Fibroblast of lung (primary cell): ENCODE results near the gene GTF2H1. TPM values are rescaled to one million over a fixed set of nuclear protein-coding genes. Genes with fewer than 3 reads are reported as not detected.

Experiments used
- DNase-seq, 2 donors: peaks; one replicate each; pipeline versions ENCODE4 v3.0.0 to v3.0.0-alpha.2; 2010; ENCODE audit warnings: low read depth in 2 of 2
- H2AFZ ChIP-seq: 2 replicates; pipeline ENCODE4 v1.5.1; 2012; ENCODE audit warnings: low read length, control low read depth, inconsistent platforms
- H3K27ac ChIP-seq: 2 replicates; pipeline ENCODE4 v1.5.1; 2011; ENCODE audit warnings: low read length, control low read depth; ENCODE audit not compliant: insufficient read depth
- H3K27me3 ChIP-seq: 2 replicates; pipeline ENCODE4 v1.5.1; 2011; ENCODE audit warnings: mild to moderate bottlenecking, low read length; ENCODE audit not compliant: control insufficient read depth, insufficient read depth
- H3K36me3 ChIP-seq: 2 replicates; pipeline ENCODE4 v1.5.1; 2011; ENCODE audit warnings: low read length; ENCODE audit not compliant: control insufficient read depth, insufficient read depth
- H3K4me1 ChIP-seq: 2 replicates; pipeline ENCODE4 v1.5.1; 2011; ENCODE audit warnings: low read length; ENCODE audit not compliant: control insufficient read depth, insufficient read depth; ENCODE audit errors: extremely low read depth
- H3K4me2 ChIP-seq: 2 replicates; pipeline ENCODE4 v1.5.1; 2011; ENCODE audit warnings: low read length, control low read depth; ENCODE audit not compliant: insufficient read depth; ENCODE audit errors: extremely low read depth
- H3K4me3 ChIP-seq, 4 experiments: fragments of 200-600 bp in 1 of 4; sonication (generic) in 1 of 4; replicated peaks in 1 of 4; 2 replicates each; pipeline ENCODE4 v1.5.1; 2011 to 2016; ENCODE audit warnings: low read length in 4 of 4, low read depth in 3 of 4, mild to moderate bottlenecking in 3 of 4, control low read depth in 2 of 4, inconsistent platforms in 1 of 4, mixed read lengths in 1 of 4; ENCODE audit not compliant: insufficient read depth in 1 of 4; ENCODE audit errors: control extremely low read depth in 1 of 4
- H3K79me2 ChIP-seq: 2 replicates; pipeline ENCODE4 v1.5.1; 2012; ENCODE audit warnings: mild to moderate bottlenecking, low read length, inconsistent platforms; ENCODE audit not compliant: control insufficient read depth, insufficient read depth
- H3K9ac ChIP-seq: 2 replicates; pipeline ENCODE4 v1.5.1; 2011; ENCODE audit warnings: mild to moderate bottlenecking, low read length, control low read depth; ENCODE audit not compliant: insufficient read depth
- H3K9me3 ChIP-seq: 2 replicates; pipeline ENCODE4 v1.5.1; 2012; ENCODE audit warnings: low read depth, low read length; ENCODE audit not compliant: control insufficient read depth, insufficient read depth
- H4K20me1 ChIP-seq: 2 replicates; pipeline ENCODE4 v1.5.1; 2011; ENCODE audit warnings: low read length; ENCODE audit not compliant: control insufficient read depth, insufficient read depth; ENCODE audit errors: extremely low read depth
- EZH2 ChIP-seq: IDR thresholded peaks from 2 replicates; pipeline ENCODE4 v1.5.1; 2012; ENCODE audit warnings: low read length, control low read depth, mild to moderate bottlenecking; ENCODE audit errors: missing control alignments
- polyA plus RNA-seq, 2 donors: library from polyadenylated mRNA; depleted of rRNA in 1 of 2; stranded (reverse) in 1 of 2; unstranded in 1 of 2; fragments of >200 nt; gene quantifications; 2 replicates each; pipeline ENCODE4 v1.2.1, GENCODE V29; 2011 to 2012; ENCODE audit warnings: missing spikeins in 1 of 2
- total RNA-seq: library from RNA; depleted of rRNA; stranded (reverse); fragments of >200 nt; gene quantifications from 2 replicates; pipeline ENCODE4 v1.2.1, GENCODE V29; 2014
- TF ChIP-seq, protein P1 (sequence below), 2 donors: IDR thresholded peaks in 1 of 2; conservative IDR thresholded peaks in 1 of 2; 1 replicate in 1 of 2; 2 replicates in 1 of 2; pipeline ENCODE4 v1.5.1; 2011 to 2012; ENCODE audit warnings: low read length in 2 of 2, control low read depth in 1 of 2, inconsistent platforms in 1 of 2, low read depth in 1 of 2, mild to moderate bottlenecking in 1 of 2

GTF2H1 gene
- total and polyA plus RNA-seq, 2 donors (not counting 1 experiment from before 2014, with no cell fraction given) = 56.1 to 63.6 TPM

DNA sequence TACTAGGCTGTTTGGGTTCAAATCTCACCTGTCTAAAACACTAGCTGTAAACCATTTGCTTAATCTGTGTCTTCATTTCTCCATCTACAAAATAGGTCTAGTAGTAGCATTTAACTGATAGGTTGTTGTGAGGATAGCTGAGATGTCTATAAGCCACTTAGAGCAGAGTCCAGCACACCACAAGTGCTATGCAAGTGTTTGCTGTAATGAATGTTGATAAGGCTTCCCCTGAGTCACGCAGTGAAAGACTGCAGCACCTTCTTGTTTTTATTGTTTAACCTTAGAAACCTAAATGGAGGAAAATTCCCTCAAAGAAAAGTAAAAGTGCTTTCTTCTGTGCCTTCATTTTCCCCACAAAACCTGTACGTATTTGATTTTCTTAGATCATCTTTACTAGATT lies 48.9 kb downstream of the GTF2H1 start:
- no peak overlapping the region for H3K27ac ChIP-seq
- H3K79me2 ChIP-seq = no peaks in the 10 kb centered on the region
- no peaks in the 10 kb centered on the region for H3K36me3 ChIP-seq
- H3K4me3 ChIP-seq = no peak overlapping the region
- H2AFZ ChIP-seq = no peak overlapping the region
- no peaks in the 10 kb centered on the region for H3K4me1 ChIP-seq
- DNase-seq = peak in 1 of 2 donors; percentile 64
- H3K4me2 ChIP-seq = no peak overlapping the region
- TF ChIP-seq, protein P1, sequence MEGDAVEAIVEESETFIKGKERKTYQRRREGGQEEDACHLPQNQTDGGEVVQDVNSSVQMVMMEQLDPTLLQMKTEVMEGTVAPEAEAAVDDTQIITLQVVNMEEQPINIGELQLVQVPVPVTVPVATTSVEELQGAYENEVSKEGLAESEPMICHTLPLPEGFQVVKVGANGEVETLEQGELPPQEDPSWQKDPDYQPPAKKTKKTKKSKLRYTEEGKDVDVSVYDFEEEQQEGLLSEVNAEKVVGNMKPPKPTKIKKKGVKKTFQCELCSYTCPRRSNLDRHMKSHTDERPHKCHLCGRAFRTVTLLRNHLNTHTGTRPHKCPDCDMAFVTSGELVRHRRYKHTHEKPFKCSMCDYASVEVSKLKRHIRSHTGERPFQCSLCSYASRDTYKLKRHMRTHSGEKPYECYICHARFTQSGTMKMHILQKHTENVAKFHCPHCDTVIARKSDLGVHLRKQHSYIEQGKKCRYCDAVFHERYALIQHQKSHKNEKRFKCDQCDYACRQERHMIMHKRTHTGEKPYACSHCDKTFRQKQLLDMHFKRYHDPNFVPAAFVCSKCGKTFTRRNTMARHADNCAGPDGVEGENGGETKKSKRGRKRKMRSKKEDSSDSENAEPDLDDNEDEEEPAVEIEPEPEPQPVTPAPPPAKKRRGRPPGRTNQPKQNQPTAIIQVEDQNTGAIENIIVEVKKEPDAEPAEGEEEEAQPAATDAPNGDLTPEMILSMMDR (conservative IDR thresholded peaks at IDR 0.05 in 1 of 2, IDR thresholded peaks at IDR 0.05 in 1 of 2; ENCODE audit: low read depth in 1 of 2, low read length in 2 of 2) = no peak
- TF ChIP-seq EZH2 = no peak
- H3K9ac ChIP-seq = no peak overlapping the region
- no peaks in the 10 kb centered on the region for H3K9me3 ChIP-seq
- H3K27me3 ChIP-seq = no peaks in the 10 kb centered on the region
- H4K20me1 ChIP-seq = no peaks in the 10 kb centered on the region

DNA sequence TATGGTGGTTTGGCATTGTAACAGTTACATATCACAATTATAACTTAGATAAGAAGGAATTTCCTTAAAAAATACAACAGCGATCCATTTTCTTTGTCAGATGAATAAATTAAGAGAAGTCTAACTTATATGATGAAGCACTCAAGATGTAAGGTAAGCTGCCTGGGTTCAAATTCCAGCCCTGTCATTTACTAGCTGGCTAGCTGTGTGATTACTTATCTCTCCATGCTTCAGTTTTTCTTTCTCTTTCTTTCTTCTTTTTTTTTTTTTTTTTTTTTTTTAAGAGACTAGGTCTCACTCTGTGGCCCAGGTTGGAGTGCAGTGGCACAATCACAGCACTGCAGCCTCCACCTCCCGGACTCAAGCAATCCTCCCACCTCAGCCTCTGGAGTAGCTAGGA lies 49.8 kb downstream of the GTF2H1 start:
- H3K36me3 ChIP-seq = no peaks in the 10 kb centered on the region
- no peak overlapping the region for H3K9ac ChIP-seq
- TF ChIP-seq, protein P1 (conservative IDR thresholded peaks at IDR 0.05 in 1 of 2, IDR thresholded peaks at IDR 0.05 in 1 of 2; ENCODE audit: low read depth in 1 of 2, low read length in 2 of 2) = no peak
- no peak for DNase-seq
- H4K20me1 ChIP-seq = no peaks in the 10 kb centered on the region
- no peak overlapping the region for H3K4me2 ChIP-seq
- H3K27ac ChIP-seq = no peak overlapping the region
- no peaks in the 10 kb centered on the region for H3K27me3 ChIP-seq
- H3K4me1 ChIP-seq = no peaks in the 10 kb centered on the region
- no peaks in the 10 kb centered on the region for H3K9me3 ChIP-seq
- H2AFZ ChIP-seq = no peak overlapping the region
- H3K79me2 ChIP-seq = no peaks in the 10 kb centered on the region
- no peak overlapping the region for H3K4me3 ChIP-seq

DNA sequence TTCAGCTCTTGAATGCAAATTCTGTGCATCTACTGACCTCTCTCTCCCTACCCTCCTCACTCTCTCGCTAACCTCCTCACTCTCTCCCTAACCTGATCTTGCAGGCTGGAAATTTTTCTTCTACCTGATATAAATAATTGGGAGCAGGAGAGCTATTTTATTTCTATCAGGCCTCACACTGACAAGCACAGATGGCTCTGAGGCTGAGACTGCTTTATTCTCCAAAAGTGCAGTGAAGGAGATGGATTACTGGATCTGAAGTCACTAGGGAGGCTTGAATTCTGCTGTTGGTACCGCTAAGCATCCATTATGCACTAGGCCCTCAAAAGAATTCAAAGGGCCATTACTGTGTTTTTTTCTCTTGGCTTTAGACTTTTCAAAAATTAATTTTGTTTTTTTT lies 52.6 kb downstream of the GTF2H1 start:
- DNase-seq = no peak
- TF ChIP-seq, protein P1 (conservative IDR thresholded peaks at IDR 0.05 in 1 of 2, IDR thresholded peaks at IDR 0.05 in 1 of 2; ENCODE audit: low read depth in 1 of 2, low read length in 2 of 2) = no peak
- no peak for TF ChIP-seq EZH2
- Histone ChIP-seq H3K36me3 (no peaks in the 10 kb centered on the region), H3K27ac (no peak overlapping the region), H2AFZ (no peak overlapping the region), H3K27me3 (no peaks in the 10 kb centered on the region), H3K4me3 (no peak overlapping the region), H3K9ac (no peak overlapping the region), H3K4me2 (no peak overlapping the region), H3K4me1 (no peaks in the 10 kb centered on the region), H4K20me1 (no peaks in the 10 kb centered on the region), H3K79me2 (no peaks in the 10 kb centered on the region), H3K9me3 (no peaks in the 10 kb centered on the region)
